CD14-positive monocyte (primary cell): ENCODE measurements around the gene FRMPD1. TPM values are rescaled to one million over a fixed set of nuclear protein-coding genes. Genes with fewer than 3 reads are reported as not detected.

Source experiments
- DNase-seq, 3 donors: peaks; one replicate each; pipeline ENCODE4 v3.0.0-alpha.2; 2011 to 2022
- H2AFZ ChIP-seq: 2 replicates; pipeline ENCODE4 v1.6.0; 2012; ENCODE audit warnings: mild to moderate bottlenecking, low read depth, low read length, inconsistent platforms; ENCODE audit not compliant: insufficient read depth, poor library complexity, severe bottlenecking
- H3K27ac ChIP-seq, 2 donors: 1 replicate in 1 of 2; 2 replicates in 1 of 2; pipeline ENCODE4 v1.5.1; 2012 to 2013; ENCODE audit warnings: low read length in 2 of 2, control low read depth in 1 of 2, inconsistent platforms in 1 of 2, low read depth in 1 of 2, mild to moderate bottlenecking in 1 of 2
- H3K27me3 ChIP-seq, 2 donors: one replicate each; pipeline versions ENCODE4 v1.6.0 to v1.6.1; 2011 to 2013; ENCODE audit warnings: low read length in 2 of 2; ENCODE audit not compliant: control insufficient read depth in 2 of 2, insufficient read depth in 2 of 2
- H3K36me3 ChIP-seq, 2 donors: replicated peaks in 1 of 2; 1 replicate in 1 of 2; 2 replicates in 1 of 2; pipeline versions ENCODE4 v1.5.1 to v1.6.1; 2012 to 2013; ENCODE audit warnings: low read length in 2 of 2, control low read depth in 1 of 2, inconsistent platforms in 1 of 2, mild to moderate bottlenecking in 1 of 2; ENCODE audit not compliant: insufficient read depth in 2 of 2, control insufficient read depth in 1 of 2
- H3K4me1 ChIP-seq, 2 donors: 1 replicate in 1 of 2; 2 replicates in 1 of 2; pipeline versions ENCODE4 v1.5.1 to v1.6.1; 2012 to 2013; ENCODE audit warnings: low read length in 2 of 2, control low read depth in 1 of 2, inconsistent platforms in 1 of 2, mild to moderate bottlenecking in 1 of 2, moderate library complexity in 1 of 2; ENCODE audit not compliant: insufficient read depth in 2 of 2, control insufficient read depth in 1 of 2
- H3K4me2 ChIP-seq: replicated peaks from 2 replicates; pipeline ENCODE3; 2012; ENCODE audit warnings: low read length, moderate library complexity, mild to moderate bottlenecking; ENCODE audit not compliant: poor library complexity, severe bottlenecking; ENCODE audit errors: extremely low read depth
- H3K4me3 ChIP-seq, 3 experiments: fragments of 200-600 bp in 1 of 3; sonication (generic) in 1 of 3; replicated peaks in 1 of 3; 1 replicate in 2 of 3; 2 replicates in 1 of 3; pipeline ENCODE4 v1.5.1; 2011 to 2013; ENCODE audit warnings: low read length in 3 of 3, mild to moderate bottlenecking in 3 of 3, control low read depth in 2 of 3, low read depth in 2 of 3, inconsistent platforms in 1 of 3, moderate library complexity in 1 of 3
- H3K79me2 ChIP-seq: 2 replicates; pipeline ENCODE4 v1.6.0; 2012; ENCODE audit warnings: mild to moderate bottlenecking, control low read depth, inconsistent platforms, low read length, moderate library complexity; ENCODE audit not compliant: insufficient read depth
- H3K9ac ChIP-seq: 2 replicates; pipeline ENCODE4 v1.6.0; 2017; ENCODE audit warnings: low read length, mild to moderate bottlenecking; ENCODE audit not compliant: insufficient read depth, poor library complexity, severe bottlenecking
- H3K9me3 ChIP-seq, 2 donors: replicated peaks in 1 of 2; 1 replicate in 1 of 2; 2 replicates in 1 of 2; pipeline versions ENCODE4 v1.5.1 to v1.6.1; 2012 to 2013; ENCODE audit warnings: low read length in 2 of 2, control low read depth in 1 of 2; ENCODE audit not compliant: control insufficient read depth in 1 of 2, insufficient read depth in 1 of 2
- H4K20me1 ChIP-seq: 2 replicates; pipeline ENCODE4 v1.6.0; 2012; ENCODE audit warnings: mild to moderate bottlenecking, low read length, control low read depth, moderate library complexity; ENCODE audit not compliant: insufficient read depth
- H3K27ac Mint-ChIP-seq, 7 donors: one replicate each; pipeline ENCODE4 v1.8.0; 2020; ENCODE audit warnings: mild to moderate bottlenecking in 7 of 7, mixed read lengths in 7 of 7, moderate library complexity in 6 of 7, inconsistent platforms in 2 of 7
- H3K27me3 Mint-ChIP-seq, 3 donors: one replicate each; pipeline ENCODE4 v1.8.0; 2021 to 2022; ENCODE audit warnings: low read depth in 3 of 3, mild to moderate bottlenecking in 3 of 3, mixed read lengths in 3 of 3, moderate library complexity in 3 of 3, inconsistent platforms in 1 of 3
- H3K36me3 Mint-ChIP-seq, 2 donors: one replicate each; pipeline ENCODE4 v1.8.0; 2020; ENCODE audit warnings: mixed read lengths in 2 of 2, inconsistent platforms in 1 of 2, mild to moderate bottlenecking in 1 of 2
- H3K4me1 Mint-ChIP-seq: one replicate; pipeline ENCODE4 v1.8.0; 2020; ENCODE audit warnings: mild to moderate bottlenecking, mixed read lengths
- H3K4me3 Mint-ChIP-seq, 2 donors: one replicate each; pipeline ENCODE4 v1.8.0; 2020; ENCODE audit warnings: mild to moderate bottlenecking in 2 of 2, mixed read lengths in 2 of 2, moderate library complexity in 1 of 2
- H3K9me3 Mint-ChIP-seq, 7 donors: one replicate each; pipeline ENCODE4 v1.8.0; 2020 to 2022; ENCODE audit warnings: mixed read lengths in 7 of 7, mild to moderate bottlenecking in 6 of 7, moderate library complexity in 6 of 7, inconsistent platforms in 2 of 7
- CTCF ChIP-seq: fragments of 200-600 bp; IDR thresholded peaks from one replicate; pipeline ENCODE4 v1.8.0; 2022; ENCODE audit warnings: antibody characterized with exemption, mild to moderate bottlenecking
- WGBS: methylation state at CpG from one replicate; pipeline ENCODE4 v1.1.5; 2013; ENCODE audit warnings: missing lambda C conversion rate; ENCODE audit not compliant: insufficient coverage; 5-methylcytosine and 5-hydroxymethylcytosine counted together
- intact Hi-C, 2 donors: fragments of 100-400 bp; cut with micrococcal nuclease; formaldehyde crosslinking; loops; one replicate each; pipeline versions ENCODE4 v1.15.0 to v1.15.1; 2023
- polyA plus RNA-seq, 3 donors: library from polyadenylated mRNA; depleted of rRNA in 1 of 3; unstranded in 2 of 3; stranded (reverse) in 1 of 3; fragments of 300-500 nt in 2 of 3; fragments of >200 nt in 1 of 3; fragmentation: Illumina TruSeq in 2 of 3; gene quantifications; 1 replicate in 2 of 3; 2 replicates in 1 of 3; pipeline ENCODE4 v1.2.3, GENCODE V29; 2012 to 2021

Gene FRMPD1
- polyA plus RNA-seq, 3 donors, result 0.03 TPM; not detected in 2

GRCh38 chr9:37715991-37716505 lies 65.3 kb downstream of the FRMPD1 start:
- Histone ChIP-seq H3K27ac (no peak overlapping the region), H3K79me2 (no peaks in the 10 kb centered on the region), H3K4me2 (no peak overlapping the region), H3K9me3 (no peaks in the 10 kb centered on the region), H3K9ac (no peak overlapping the region), H4K20me1 (no peaks in the 10 kb centered on the region), H3K4me1 (no peaks in the 10 kb centered on the region), H2AFZ (no peak overlapping the region), H3K36me3 (no peaks in the 10 kb centered on the region), H3K27me3 (no peaks in the 10 kb centered on the region), H3K4me3 (no peak overlapping the region)
- no peak overlapping the region for H3K4me3 Mint-ChIP-seq
- intact Hi-C loops, result no loop called here
- H3K36me3 Mint-ChIP-seq, result no peaks in the 10 kb centered on the region
- H3K27me3 Mint-ChIP-seq, result peaks cover 0 to 5% (median 0%) of the 10 kb centered on the region in 3 donors
- H3K27ac Mint-ChIP-seq, result no peak overlapping the region
- H3K9me3 Mint-ChIP-seq, result peaks cover 0 to 2% (median 0%) of the 10 kb centered on the region in 7 donors
- 98% methylated on average over 3 of the region's 5 CpGs for whole genome bisulfite sequencing
- TF ChIP-seq CTCF, result no peak
- H3K4me1 Mint-ChIP-seq, result no peaks in the 10 kb centered on the region
- no peak for DNase-seq

GRCh38 chr9:37719526-37719925 lies 68.8 kb downstream of the FRMPD1 start:
- no peak overlapping the region for H3K4me2 ChIP-seq

More at GRCh38 chr9:37719526-37719925, 68.8 kb downstream of the FRMPD1 start:
- intact Hi-C loops, result no loop called here
- H4K20me1 ChIP-seq, result no peaks in the 10 kb centered on the region
- no peaks in the 10 kb centered on the region for H3K79me2 ChIP-seq
- H3K4me3 Mint-ChIP-seq, result no peak overlapping the region
- H3K36me3 Mint-ChIP-seq, result no peaks in the 10 kb centered on the region
- no peak overlapping the region for H3K27ac ChIP-seq
- no peak overlapping the region for H3K4me3 ChIP-seq
- no peak overlapping the region for H2AFZ ChIP-seq
- H3K27ac Mint-ChIP-seq, result no peak overlapping the region
- H3K4me1 Mint-ChIP-seq, result no peaks in the 10 kb centered on the region
- H3K27me3 Mint-ChIP-seq, result peaks cover 0 to 3% (median 1%) of the 10 kb centered on the region in 3 donors
- peaks cover 0 to 2% (median 0%) of the 10 kb centered on the region in 7 donors for H3K9me3 Mint-ChIP-seq
- no peak for TF ChIP-seq CTCF
- no peaks in the 10 kb centered on the region for H3K36me3 ChIP-seq
- H3K4me1 ChIP-seq, result no peaks in the 10 kb centered on the region
- H3K9me3 ChIP-seq, result no peaks in the 10 kb centered on the region
- no peaks in the 10 kb centered on the region for H3K27me3 ChIP-seq
- H3K9ac ChIP-seq, result no peak overlapping the region
- no CpG with 5 or more reads among the region's 2 CpGs for WGBS
- DNase-seq, result no peak
